Measurements from ENCODE around the gene CXCL12.

CXCL12 gene

DNA sequence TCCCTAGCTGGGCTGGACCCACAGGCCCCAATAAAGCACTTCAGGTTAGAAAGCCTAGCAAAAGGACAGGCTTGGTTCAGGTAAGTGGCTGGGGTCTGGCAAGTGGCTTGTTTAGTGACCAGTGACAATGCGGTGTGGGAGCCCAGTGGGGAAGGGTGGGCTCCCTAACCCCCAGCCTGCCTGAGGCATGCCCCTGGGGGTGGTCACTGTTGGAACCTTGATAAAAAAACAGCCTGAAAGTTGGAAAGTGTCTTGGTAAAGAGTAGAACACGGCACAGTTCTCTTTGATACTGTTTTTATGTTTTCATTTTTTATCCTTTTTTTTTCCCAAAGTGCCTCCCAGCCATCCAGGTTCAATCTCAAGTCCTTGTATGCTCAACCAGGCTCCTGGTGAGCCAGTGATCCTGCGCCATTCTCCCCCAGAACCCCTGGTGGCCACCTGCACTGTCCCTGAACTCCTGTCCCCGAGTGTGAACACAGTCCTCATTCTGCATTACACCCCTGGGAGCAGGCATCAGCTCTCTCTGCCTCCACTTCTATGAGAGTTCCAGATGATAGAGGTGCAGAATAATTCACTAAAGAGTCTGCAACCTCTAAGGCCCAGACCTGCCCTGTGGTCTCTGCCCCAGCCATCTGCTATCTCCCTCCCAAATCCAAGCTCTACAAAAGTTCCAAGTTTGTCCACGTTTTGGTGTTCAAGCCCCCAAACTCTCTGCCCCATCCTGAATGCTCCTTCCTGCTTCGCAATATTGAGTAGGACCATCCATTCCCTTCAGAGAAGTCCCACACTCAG, 15.0 kb upstream of the CXCL12 start:
- no peak for DNase-seq

DNA sequence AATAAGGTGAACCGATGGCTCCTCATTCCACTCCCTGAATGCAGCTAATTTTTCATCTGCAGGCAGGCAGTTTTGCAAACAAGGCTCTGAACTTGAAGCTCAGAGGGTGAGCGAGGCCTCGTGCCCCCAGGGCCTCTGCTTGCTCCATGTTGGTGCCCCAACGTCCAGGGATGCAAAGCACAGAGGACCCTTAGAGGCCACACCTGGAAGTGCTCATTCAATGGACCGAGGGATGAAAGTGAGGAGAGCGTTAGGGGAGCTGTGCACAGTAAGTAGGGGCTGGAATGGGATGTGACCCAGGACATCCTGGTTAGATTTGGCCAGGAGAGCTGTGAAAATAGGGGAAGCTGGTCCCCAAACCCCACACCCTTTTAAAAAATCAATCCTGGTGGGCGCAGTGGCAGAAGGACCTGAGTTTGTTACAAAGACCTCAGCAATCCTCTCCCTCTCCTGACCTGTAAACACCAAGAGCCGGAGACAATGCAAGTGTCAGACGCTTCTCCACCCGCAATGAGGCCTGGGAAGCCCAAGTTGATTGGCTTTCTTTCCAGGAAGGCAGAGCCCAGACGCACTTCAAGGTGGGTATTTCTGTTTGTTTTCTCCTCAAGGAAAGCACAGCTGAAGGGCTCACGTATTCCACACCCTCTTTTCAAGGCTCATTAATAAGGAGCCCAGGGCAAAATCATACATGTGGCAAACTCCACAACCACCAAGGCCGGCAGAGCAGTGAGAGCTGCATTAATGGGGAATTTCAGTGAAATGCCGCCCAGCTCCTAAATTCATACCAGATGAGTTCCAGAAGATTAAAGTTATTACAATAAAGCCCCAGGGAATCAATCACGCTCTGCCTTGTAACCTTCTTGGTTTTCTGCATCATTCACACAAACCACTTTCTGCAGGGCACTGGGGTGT, 14.1 kb upstream of the CXCL12 start:
- no peak for DNase-seq

DNA sequence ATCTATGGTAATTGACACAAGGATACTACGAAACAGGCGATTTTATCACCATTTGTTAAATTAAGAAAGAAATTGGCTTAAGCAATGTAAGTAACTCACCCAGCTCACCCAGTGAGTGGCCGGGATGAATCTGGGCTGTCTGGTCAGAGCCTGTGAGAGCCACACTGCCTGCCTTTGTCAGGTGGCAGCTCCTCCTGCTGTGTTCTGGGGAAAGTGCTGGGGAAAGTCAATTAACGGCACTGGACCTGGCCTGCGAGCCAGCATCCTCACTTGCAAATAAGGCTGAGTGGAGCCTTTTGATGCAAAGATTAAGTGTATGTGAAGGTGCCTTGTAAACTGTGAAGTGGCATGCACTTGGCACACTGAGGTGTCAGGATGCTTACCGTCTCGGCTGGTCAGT, 13.4 kb upstream of the CXCL12 start:
- no peak for DNase-seq

DNA sequence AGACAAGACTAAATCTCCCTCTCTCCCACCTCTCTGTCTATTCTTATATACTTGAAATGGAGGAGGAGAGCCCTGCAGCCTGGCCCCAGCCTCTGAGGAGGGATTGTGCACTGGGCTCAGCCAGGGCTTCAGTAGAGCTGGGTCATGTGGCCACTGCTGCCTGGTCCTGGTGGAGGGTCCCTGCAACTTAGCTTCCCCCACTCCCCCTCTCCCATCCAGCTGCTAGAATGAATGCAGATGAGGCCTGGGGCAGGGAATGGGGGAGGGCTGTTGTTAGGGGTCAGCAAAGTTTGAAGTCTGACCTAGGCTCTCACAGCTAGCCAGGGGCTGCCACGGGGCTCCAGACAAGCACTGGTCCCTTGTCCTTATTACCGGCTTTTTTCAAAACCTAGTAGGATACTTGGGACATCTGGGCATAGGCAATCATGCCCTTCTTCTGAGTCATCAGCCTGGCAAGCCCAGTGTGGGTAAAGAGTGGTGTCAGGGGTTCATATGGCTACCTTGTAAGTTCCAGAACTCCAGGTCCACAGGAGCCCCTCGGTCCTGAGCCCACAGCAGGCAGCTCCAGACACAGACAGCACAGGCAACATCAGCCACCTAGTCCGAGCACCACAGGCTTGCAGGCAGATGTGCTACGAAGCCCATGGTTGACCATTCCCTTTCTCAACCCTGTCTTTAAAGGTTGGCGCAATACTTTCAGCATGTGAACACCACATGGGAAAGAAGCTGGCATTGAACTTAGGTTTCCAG, 12.8 kb upstream of the CXCL12 start:
- DNase-seq, result no peak

DNA sequence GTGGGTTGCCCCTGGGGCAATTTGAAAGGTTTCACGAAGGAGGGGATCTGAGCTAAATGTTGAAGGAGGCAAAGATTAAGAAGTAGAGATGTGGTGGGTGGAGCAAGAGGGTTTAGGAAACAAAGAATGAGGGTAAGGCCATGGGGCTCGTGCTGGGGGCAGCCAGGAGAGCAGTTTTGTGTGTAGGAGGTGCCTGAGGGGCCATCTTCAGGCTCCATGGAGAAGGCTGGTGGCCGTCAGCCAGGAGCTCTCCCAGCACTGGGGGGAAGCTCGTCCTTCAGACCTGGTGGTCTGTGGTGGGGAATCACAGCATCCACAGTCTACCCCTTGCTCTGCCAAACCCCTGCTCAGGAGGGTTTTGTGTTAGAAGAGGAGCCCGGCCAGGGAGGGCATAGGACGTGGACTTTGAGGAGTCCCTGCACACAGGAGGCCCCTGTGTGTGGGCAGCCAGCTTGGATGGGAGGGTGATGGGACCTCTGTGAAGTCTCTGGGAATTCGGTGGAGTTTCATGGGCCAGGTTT, 11.8 kb upstream of the CXCL12 start:
- DNase-seq, result no peak

DNA sequence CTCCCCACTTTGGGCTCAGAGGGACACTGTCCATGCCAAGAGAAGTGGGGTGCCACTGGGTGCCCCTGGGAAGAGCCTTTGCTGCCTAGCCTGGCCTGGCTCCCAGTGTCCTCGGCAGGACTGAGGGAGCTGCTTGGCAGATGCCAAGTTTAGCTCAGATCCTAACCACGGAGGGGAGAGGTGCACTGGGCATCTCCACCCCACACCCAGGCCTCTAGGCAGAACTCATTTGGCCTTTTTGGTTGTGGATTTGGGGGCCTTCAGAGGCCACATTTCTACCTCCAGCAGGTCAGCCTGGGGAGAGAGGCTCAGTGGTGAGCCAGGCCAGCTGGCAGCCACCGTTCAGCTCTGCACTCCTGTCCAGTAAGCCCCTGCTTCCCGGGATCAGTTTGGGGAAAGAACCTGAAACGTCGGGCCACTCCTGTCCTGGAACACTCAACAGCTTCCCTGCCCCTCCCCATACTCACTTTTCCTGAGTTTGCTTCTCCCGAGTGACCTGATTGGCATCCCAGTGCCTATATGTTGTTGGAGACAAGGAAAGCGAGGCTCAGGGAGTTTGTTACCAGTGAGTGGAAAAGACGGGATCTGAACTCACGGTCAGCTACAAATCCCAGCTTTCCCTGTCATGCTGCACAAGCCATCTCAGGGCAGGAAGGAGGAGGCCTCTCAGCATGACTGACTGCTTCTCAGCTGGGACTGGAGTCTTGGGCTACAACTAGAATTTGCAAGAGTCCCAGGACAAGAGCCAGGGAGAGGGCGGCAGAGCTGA, 11.2 kb upstream of the CXCL12 start:
- DNase-seq, result no peak

DNA sequence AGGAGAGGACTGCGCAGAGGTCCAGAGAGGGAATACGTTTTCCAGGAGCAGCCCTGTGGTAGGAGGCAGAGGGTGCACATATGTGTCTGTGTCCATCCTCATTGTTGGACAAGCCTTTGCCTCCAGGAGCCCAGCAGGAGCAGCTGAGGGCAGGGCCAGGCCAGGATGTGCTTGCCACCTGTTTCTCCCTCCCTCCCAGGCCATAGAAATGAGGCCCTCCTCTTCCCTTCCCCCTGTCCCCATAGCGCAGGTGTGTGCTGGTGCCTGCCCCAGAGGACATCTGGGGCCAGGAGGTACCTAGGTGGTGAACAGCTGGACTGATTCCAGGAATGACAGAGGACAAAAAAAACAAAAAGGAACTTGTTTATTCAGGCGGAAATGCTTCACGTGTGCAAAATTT, 10.5 kb upstream of the CXCL12 start:
- no peak for DNase-seq

DNA sequence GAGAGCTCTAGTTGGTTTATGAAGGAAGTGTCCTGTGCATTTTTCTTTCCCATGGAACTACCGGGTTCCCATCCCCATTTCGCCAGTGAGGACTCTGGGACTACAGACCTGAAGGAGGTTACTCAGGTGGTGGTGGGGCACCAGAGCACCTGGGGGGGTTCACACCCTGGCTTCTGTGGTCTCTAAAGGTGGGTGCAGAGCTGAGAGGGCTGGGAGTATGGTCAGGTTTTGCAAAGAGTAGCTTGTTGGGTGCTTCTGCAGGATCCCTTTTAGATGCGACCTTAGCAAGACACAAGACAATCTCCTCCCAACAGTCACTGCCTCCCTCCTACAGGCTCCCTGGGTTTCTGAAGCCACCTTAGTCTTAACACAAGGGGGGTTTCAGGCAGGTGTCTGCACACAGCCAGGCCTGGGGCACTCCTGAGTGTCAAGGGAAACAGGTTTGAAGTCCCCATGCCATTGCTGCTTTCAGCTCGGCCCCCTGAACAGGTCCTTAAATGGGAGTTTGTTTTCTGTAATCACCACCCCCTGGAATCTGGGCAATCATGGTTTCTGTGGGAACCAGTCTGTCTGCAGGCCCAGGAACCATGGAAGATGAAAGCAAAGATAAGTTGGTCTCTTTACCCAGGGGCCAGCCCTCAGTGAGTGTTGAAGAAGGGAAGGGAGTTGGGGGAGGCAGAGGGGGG, 9.9 kb upstream of the CXCL12 start:
- no peak for DNase-seq

DNA sequence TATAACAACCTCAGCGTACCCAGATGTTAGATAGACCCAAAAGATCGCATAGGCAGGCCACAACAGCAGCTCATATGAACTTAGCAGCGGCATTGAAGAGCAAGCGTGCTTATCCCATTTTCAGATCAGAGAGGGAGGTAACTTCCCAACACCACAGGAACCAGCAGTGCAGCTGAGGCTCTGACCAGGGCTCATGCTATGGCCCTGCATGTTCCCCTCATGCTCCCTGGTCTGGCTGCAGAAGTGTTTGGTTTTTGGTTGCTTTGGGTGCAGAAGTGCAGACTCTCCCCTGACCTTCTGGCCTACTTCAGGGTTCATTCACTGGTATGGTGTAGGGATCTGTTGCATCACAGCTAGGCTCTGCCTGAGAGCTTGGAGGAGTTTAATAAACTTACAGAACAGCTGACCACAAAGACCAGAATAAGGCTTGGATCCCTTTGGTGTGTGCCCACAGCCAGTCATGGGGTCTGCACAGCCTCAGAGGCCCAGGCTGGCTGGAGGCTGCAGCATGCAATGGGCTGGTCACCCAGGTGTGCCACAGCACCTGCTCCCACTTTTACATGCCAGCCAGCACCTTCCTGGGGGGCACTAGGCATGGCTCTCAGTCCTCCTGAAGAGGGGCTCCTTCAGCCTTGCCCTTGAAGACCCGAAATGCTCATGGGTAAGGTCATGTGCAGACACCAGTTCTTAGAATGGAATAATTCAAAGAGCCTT, 9.1 kb upstream of the CXCL12 start:
- no peak for DNase-seq

DNA sequence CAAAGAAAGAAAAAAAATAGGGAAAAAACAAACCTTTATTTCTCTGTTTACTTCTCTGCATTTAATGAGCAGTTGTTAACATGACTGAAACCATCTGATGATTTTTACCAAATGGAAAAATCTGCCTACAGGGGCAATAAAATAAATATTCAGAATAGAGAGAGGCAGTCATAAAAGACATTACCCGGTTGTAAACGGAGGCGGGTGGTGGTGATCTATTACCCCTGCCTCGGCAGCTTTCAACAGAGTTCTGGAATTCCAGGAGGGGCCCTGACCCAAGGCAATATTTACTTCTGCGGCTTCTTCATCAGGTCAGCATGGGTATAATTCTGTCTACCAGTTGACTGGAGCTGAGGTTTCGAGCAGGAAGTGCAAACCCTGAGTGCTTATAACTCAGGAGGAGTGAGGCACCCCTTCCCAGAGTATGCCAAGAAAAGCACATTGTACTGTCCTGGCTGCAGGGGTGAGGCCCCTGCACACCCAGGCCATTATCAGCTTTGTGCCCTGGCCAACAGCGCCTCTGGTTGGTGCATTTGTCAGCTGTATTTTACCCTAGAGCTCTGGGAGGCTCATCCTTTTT, 8.2 kb upstream of the CXCL12 start:
- DNase-seq, result no peak

DNA sequence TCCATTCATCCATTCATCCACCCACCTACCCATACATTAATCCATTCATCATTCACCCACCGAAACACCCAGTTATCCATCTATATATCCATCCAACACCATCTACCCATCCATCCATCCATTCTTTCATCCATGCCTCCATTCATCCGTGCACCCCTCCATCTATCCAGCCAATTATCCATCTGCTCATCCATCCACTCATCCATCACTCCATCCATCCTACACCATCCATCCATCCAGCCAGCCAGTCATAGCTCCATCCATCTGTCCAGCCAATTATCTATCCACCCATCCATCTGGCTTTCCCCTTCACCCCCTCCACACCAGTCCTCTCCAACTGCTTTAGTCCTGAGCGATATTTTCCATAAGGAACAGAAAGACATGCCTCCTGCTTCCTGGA, 7.5 kb upstream of the CXCL12 start:
- no peak for DNase-seq

DNA sequence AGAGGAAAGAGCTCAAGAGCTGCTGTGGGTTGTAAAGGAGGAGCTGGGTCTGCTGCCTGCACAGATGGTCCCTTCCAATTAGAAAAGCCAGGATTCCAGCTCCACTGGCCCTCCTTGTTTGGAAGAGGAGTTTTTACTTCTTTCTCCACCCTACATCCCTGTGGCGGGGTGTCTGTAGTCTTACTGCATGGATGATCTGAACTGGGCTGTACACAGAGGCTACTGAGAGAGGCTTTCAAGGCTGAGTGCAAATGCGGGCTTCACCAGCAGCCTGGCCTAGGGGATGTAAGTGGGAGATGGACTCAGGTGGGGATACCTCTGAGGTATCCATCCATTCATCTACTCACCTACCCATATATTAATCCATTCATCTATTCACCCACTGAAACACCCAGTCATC, 7.1 kb upstream of the CXCL12 start:
- DNase-seq, result no peak

DNA sequence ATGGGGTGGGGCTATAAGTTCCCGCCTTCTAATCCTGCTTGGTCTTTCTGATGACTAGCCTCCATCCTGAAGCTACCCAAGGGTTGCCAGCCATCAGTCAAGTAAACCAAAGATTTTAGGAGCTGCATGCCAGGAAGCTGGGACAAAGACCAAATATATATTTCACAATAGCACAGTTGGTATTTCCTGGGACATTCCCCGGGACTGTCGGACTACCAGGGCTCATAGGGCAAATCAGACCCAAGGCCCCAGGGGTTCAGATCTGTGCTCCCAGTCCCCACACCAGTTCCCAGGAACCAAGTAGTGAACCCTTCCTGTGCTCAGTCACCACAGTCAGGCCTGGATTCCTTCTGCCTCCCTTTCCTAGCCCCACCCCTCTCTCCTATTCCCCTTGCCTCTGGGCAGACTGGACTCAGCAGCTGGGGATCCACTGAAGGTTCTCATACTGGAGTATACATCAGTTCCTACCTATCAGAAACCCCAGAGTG, 5.7 kb upstream of the CXCL12 start:
- DNase-seq, result no peak

DNA sequence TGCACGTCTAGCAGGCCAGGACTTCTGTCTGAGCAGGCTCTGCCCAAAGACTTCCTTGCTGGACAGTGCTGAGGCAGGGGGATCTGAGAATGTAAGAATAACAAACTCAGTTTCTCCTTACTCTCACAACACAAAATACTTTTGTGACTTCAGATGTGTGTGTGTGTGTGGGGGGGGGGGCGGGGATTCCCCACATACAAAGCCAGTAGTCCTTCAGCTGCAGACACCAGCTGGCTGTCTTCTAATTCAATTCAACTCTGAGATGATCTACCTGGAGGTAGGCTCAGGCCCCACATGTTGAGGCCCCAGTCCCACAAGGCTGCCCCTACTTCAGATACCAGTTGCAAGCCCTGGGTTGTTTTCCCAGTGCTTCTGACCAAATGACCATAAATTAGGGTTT, 4.7 kb upstream of the CXCL12 start:
- DNase-seq, result no peak

DNA sequence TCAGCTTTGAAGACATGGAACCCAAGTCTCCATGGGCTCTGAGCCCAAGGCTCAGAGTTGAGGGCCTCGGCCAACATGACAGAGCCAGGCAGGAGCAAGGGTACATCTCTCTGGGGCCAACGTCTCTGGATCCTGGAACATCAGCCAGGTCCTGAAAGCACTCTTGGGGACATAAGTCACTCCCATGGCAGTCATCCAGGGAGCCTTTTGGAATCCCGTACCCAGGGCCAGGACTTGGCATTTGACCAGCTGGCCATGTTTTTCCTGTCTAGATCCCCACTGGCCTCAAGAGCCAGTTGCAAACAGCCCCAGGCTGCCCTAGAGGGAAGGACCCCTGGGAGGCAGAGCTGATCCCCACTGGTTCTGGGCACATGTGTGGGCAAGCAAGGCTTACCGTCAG, 4.3 kb upstream of the CXCL12 start:
- DNase-seq, result no peak

DNA sequence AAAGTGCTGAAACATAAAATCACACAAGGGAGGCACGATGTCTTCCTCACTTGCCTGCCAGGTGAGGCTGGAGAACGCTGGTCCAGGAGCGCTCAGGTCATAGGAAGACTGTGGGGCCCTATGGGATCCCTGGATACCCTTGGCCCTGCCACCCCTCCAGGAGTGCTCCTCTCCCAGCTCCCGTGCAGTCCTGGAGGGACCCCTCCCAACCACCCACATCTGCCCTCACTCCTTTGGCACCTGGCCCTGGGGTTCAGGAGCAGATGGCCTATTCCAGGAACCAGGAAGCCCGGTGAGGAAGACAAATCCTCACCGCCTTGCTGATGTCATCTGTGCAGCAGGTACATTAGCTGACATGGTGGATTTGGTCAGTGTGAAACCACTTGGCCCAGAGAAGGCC, 3.7 kb upstream of the CXCL12 start:
- DNase-seq, result no peak

DNA sequence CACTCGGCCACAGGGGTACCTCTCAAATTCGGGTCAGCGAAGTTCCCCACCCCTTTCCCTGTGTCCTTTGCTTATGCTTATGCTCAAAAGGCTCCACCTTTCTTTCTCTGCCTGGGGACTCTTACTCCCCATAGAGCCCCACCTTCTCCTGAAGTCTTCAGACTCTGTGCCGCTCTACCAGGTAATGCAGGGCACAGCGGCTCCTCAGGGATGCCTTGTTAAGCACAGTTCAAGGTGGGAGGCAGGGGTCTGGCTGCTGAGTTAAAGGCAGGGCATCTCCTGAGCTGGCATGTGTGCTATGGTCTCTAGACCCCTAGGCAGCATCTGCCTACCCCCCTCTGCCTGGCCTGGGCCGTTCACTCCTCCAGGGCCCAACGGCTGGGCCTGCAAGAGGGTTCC, 3.0 kb upstream of the CXCL12 start:
- no peak for DNase-seq

DNA sequence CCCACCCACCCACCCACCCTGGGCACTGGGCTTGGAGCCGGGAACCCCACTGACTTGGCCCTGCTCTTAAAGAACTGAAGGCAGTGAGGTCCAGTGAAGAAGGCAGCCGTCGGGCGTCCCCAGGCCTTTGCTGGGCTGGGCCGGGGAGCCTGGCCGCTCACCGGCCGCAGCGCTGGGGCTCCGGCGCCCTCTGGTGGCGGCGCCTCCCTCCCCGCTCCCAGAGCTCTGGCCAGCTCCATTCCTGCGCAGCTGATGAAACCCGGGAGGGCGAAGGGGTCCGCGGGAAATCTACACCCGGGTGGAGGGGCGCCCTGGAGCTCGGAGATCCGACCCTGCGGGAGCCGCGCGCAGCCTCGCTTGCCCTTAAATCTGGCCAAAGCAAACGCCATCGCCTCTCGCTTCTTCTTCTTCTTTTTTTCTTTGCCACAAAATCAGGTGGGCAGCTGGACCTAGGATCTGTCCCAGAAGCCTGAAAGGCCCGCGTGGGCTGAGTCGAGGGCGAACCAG, 1.7 kb upstream of the CXCL12 start:
- DNase-seq, result no peak

DNA sequence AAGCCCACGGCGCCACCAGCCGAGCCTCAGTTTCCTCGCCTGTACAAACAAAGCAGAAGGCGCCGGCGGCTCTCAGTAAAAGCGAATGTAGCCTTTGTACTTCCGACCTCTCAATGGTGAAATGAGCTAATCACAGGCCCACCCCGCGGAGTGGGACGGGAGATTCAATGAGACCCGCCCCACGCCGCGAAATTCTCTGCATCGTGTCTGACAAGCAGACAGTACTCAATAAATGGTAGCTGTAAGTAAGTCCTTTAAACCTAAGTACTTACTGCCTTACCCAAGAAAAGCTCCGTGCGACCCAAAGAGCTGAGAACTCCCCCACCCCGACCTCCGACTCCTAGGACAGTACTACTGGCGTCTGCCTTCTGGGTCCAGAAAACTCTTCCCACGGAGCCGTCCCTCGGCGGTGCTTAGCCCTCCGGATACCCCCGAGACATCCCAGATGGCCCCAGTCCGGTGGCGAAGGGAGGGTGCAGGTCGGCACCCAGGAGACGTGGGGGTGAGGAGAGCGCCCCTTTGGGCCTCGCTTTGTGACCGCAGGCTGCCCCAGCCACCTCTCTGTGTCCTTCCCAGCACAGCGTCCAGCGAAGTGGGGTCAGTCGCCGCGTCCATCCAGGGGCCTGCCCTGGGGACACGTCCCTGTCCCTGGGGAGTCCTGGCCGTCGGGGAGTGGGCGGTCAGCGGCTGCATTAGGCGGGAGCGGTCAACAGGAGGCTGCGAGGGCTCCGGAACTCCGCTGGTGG, 972 bp upstream of the CXCL12 start:
- DNase-seq, result no peak

DNA sequence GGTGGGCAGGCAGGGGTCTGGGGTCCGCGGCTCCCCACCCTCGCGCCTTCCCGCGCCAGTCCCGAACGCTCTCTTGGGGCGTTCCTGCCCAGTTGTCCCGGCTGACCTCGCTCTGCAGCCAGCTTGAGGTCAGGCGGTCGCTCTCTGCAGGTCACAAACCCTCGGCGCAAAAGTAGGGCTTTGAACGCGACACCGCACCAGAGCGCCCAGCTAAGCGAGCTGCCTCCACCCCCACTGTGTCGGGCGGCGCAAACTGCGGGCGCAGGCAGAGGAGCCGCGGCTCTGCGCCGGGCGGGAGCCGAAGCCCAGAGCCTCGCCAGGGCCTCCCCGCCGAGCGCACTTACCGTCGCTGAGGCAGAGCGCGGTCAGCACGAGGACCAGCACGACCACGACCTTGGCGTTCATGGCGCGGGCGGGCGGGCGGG, 284 bp downstream of the CXCL12 start:
- no peak for DNase-seq
